Astrocyte (in vitro differentiated cells and primary cell): Measurements from ENCODE around the gene IMPDH1. TPM values are rescaled to one million over a fixed set of nuclear protein-coding genes. Genes with fewer than 3 reads are reported as not detected.

Experiments used
- DNase-seq: peaks from one replicate; pipeline ENCODE4 v3.0.0-alpha.2; 2010; ENCODE audit warnings: low read depth
- FAIRE-seq: peaks from 2 replicates; lab custom pipeline; 2011; peaks lifted over from hg19 to GRCh38; lab: Jason Lieb, UNC
- H2AFZ ChIP-seq: 2 replicates; pipeline ENCODE4 v1.6.0; 2012; ENCODE audit warnings: low read depth, low read length, inconsistent platforms
- H3K27ac ChIP-seq: 2 replicates; pipeline ENCODE4 v1.5.1; 2011; ENCODE audit warnings: low read depth, low read length, inconsistent platforms
- H3K27me3 ChIP-seq: 2 replicates; pipeline ENCODE4 v1.6.0; 2011; ENCODE audit warnings: low read length, inconsistent platforms; ENCODE audit not compliant: insufficient read depth
- H3K36me3 ChIP-seq: 2 replicates; pipeline ENCODE4 v1.5.1; 2011; ENCODE audit warnings: low read length, inconsistent platforms; ENCODE audit not compliant: insufficient read depth
- H3K4me1 ChIP-seq: 2 replicates; pipeline ENCODE4 v1.5.1; 2011; ENCODE audit warnings: low read length, inconsistent platforms; ENCODE audit not compliant: insufficient read depth
- H3K4me2 ChIP-seq: 2 replicates; pipeline ENCODE4 v1.6.0; 2012; ENCODE audit warnings: low read length, inconsistent platforms
- H3K4me3 ChIP-seq: 2 replicates; pipeline ENCODE4 v1.5.1; 2011; ENCODE audit warnings: low read depth, mild to moderate bottlenecking, low read length, inconsistent platforms; ENCODE audit not compliant: insufficient read depth
- H3K79me2 ChIP-seq: 2 replicates; pipeline ENCODE4 v1.6.0; 2012; ENCODE audit warnings: mild to moderate bottlenecking, low read length, inconsistent platforms; ENCODE audit not compliant: insufficient read depth
- H3K9ac ChIP-seq: 2 replicates; pipeline ENCODE4 v1.6.0; 2012; ENCODE audit warnings: mild to moderate bottlenecking, low read length, inconsistent platforms
- H3K9me3 ChIP-seq: 2 replicates; pipeline ENCODE4 v1.5.1; 2012; ENCODE audit warnings: low read depth, mild to moderate bottlenecking, low read length, inconsistent platforms; ENCODE audit not compliant: insufficient read depth
- H4K20me1 ChIP-seq: 2 replicates; pipeline ENCODE4 v1.6.0; 2012; ENCODE audit warnings: low read length, inconsistent platforms; ENCODE audit not compliant: insufficient read depth
- H3K27ac Mint-ChIP-seq: one replicate; pipeline ENCODE4 v1.8.0; 2021; ENCODE audit warnings: mild to moderate bottlenecking, mixed read lengths; ENCODE audit not compliant: unreplicated experiment
- H3K27me3 Mint-ChIP-seq: one replicate; pipeline ENCODE4 v1.8.0; 2021; ENCODE audit warnings: low read depth, mixed read lengths; ENCODE audit not compliant: unreplicated experiment
- H3K36me3 Mint-ChIP-seq: one replicate; pipeline ENCODE4 v1.8.0; 2021; ENCODE audit warnings: low read depth, mixed read lengths; ENCODE audit not compliant: unreplicated experiment
- H3K4me1 Mint-ChIP-seq: one replicate; pipeline ENCODE4 v1.8.0; 2021; ENCODE audit warnings: low read depth, mixed read lengths; ENCODE audit not compliant: unreplicated experiment
- H3K4me3 Mint-ChIP-seq: one replicate; pipeline ENCODE4 v1.8.0; 2021; ENCODE audit warnings: mild to moderate bottlenecking, moderate library complexity, mixed read lengths; ENCODE audit not compliant: unreplicated experiment
- H3K9me3 Mint-ChIP-seq: one replicate; pipeline ENCODE4 v1.8.0; 2021; ENCODE audit warnings: mild to moderate bottlenecking, mixed read lengths; ENCODE audit not compliant: unreplicated experiment
- EZH2 ChIP-seq: IDR thresholded peaks from 2 replicates; pipeline ENCODE4 v1.6.1; 2012; ENCODE audit warnings: mild to moderate bottlenecking, low read length, inconsistent platforms; ENCODE audit not compliant: insufficient read depth
- total RNA-seq: library from RNA; stranded (reverse); gene quantifications from 2 replicates; pipeline ENCODE4 v1.2.1, GENCODE V29; 2021
- TF ChIP-seq, protein P1 (sequence below): IDR thresholded peaks from 2 replicates; pipeline ENCODE4 v1.5.1; 2011; ENCODE audit warnings: low read depth, mild to moderate bottlenecking, inconsistent platforms, low read length, moderate library complexity; ENCODE audit not compliant: insufficient read depth

Gene IMPDH1
- total RNA-seq, 1 donor from 2014 or later, result 43.9 TPM

DNA sequence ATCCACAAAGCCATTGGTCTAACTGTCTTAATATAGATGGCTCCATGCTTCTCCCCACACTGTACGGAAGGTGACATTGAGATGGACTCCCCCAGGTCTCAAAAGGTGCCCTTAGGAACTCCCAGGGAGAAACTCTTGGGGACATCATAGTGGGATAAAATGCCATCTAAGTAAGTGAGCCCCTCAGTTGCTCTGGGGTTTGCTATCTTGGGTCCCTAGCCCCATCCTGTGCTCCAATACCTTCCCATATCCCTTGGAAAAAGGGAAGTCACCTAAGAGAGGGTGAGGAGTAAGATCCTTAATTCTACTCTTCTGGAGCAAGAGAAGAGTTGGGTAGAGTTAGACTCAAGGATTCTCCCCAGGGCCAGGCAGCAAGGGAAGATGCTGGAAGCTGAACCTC is 56.2 kb downstream of the IMPDH1 start:
- Histone ChIP-seq H3K4me2 (no peak overlapping the region), H3K4me1 (no peaks in the 10 kb centered on the region), H3K27ac (no peak overlapping the region), H3K9me3 (no peaks in the 10 kb centered on the region), H3K36me3 (no peaks in the 10 kb centered on the region), H3K79me2 (no peaks in the 10 kb centered on the region), H4K20me1 (no peaks in the 10 kb centered on the region), H3K4me3 (no peak overlapping the region), H2AFZ (no peak overlapping the region), H3K27me3 (peaks cover 73% of the 10 kb centered on the region), H3K9ac (no peak overlapping the region)
- Mint-ChIP-seq H3K27ac (peak overlapping the region; percentile 10), H3K4me1 (no peaks in the 10 kb centered on the region), H3K27me3 (peaks cover 64% of the 10 kb centered on the region), H3K9me3 (no peaks in the 10 kb centered on the region), H3K4me3 (no peak overlapping the region), H3K36me3 (peaks cover 2% of the 10 kb centered on the region)
- FAIRE-seq, result no peak
- no peak for DNase-seq
- TF ChIP-seq, protein P1, sequence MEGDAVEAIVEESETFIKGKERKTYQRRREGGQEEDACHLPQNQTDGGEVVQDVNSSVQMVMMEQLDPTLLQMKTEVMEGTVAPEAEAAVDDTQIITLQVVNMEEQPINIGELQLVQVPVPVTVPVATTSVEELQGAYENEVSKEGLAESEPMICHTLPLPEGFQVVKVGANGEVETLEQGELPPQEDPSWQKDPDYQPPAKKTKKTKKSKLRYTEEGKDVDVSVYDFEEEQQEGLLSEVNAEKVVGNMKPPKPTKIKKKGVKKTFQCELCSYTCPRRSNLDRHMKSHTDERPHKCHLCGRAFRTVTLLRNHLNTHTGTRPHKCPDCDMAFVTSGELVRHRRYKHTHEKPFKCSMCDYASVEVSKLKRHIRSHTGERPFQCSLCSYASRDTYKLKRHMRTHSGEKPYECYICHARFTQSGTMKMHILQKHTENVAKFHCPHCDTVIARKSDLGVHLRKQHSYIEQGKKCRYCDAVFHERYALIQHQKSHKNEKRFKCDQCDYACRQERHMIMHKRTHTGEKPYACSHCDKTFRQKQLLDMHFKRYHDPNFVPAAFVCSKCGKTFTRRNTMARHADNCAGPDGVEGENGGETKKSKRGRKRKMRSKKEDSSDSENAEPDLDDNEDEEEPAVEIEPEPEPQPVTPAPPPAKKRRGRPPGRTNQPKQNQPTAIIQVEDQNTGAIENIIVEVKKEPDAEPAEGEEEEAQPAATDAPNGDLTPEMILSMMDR, result no peak
- no peak for TF ChIP-seq EZH2

DNA sequence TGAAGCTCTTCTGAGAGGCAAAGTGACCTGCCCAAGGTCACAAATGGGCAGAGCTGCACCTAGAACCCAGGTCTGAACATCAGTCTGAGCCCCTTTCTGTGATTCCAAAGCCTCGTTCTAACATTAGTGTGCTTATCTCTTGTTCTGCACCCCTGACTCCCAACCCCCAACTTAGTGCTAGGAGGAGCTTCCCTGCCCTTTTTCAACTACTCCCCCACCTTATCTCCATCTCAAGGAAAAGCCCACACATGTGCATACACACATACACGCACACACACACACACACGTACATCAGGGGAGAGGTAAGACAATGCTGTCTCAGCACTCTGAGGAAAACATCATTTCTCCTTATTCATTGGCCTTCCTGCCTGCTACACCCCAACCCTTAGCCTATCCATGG is 56.6 kb downstream of the IMPDH1 start:
- Mint-ChIP-seq H3K27ac (peak overlapping the region; percentile 10), H3K9me3 (no peaks in the 10 kb centered on the region)
- FAIRE-seq, result no peak

DNA sequence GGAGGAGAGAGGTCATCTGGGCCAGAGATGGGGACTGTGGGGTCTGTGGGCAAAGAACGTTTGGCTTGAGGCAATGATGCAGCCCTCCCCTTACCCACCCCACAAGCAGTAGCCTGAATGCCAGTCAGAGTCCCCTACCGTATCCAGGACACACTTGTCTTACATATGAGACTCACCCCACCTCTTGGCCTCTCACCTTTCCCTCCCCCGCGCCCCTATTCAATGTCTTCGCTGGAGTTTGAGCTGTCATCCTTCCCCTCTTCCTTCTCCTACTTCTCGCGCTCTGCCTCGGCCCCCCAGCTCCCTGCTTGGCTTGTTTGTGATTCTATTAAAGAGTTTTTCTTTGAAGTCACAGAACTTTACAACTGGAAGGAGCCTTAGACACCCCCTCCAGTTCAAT is 57.1 kb downstream of the IMPDH1 start:
- Mint-ChIP-seq H3K36me3 (peaks cover 2% of the 10 kb centered on the region), H3K9me3 (no peaks in the 10 kb centered on the region), H3K4me3 (no peak overlapping the region), H3K27me3 (peaks cover 66% of the 10 kb centered on the region), H3K27ac (peak overlapping the region; percentile 55), H3K4me1 (no peaks in the 10 kb centered on the region)
- DNase-seq, result no peak
- no peak overlapping the region for H3K9ac ChIP-seq
- no peak overlapping the region for H3K4me3 ChIP-seq
- peaks cover 70% of the 10 kb centered on the region for H3K27me3 ChIP-seq
- TF ChIP-seq EZH2, result no peak
- TF ChIP-seq, protein P1, result no peak
- H3K4me1 ChIP-seq, result no peaks in the 10 kb centered on the region
- no peaks in the 10 kb centered on the region for H3K9me3 ChIP-seq
- no peaks in the 10 kb centered on the region for H4K20me1 ChIP-seq
- no peak overlapping the region for H3K4me2 ChIP-seq
- no peaks in the 10 kb centered on the region for H3K36me3 ChIP-seq
- no peak for FAIRE-seq
- no peak overlapping the region for H2AFZ ChIP-seq
- no peaks in the 10 kb centered on the region for H3K79me2 ChIP-seq
- no peak overlapping the region for H3K27ac ChIP-seq

More for the DNA sequence above, 56.6 kb downstream of the IMPDH1 start:
- Histone ChIP-seq H2AFZ (no peak overlapping the region), H3K27ac (no peak overlapping the region), H3K79me2 (no peaks in the 10 kb centered on the region), H3K9me3 (no peaks in the 10 kb centered on the region), H3K27me3 (peaks cover 73% of the 10 kb centered on the region), H3K4me2 (no peak overlapping the region), H3K4me3 (no peak overlapping the region), H3K4me1 (no peaks in the 10 kb centered on the region), H4K20me1 (no peaks in the 10 kb centered on the region), H3K36me3 (no peaks in the 10 kb centered on the region), H3K9ac (no peak overlapping the region)
- peaks cover 2% of the 10 kb centered on the region for H3K36me3 Mint-ChIP-seq
- no peak for DNase-seq
- peaks cover 64% of the 10 kb centered on the region for H3K27me3 Mint-ChIP-seq
- no peak overlapping the region for H3K4me3 Mint-ChIP-seq
- no peaks in the 10 kb centered on the region for H3K4me1 Mint-ChIP-seq
- TF ChIP-seq, protein P1, result no peak
- TF ChIP-seq EZH2, result no peak
